H1 (cell line): ENCODE results near the gene ALG9. TPM values are rescaled to one million over a fixed set of nuclear protein-coding genes. Genes with fewer than 3 reads are reported as not detected.

Experiments used
- CTCF ChIA-PET: fragments of 300-600 bp; sonication (Branson Sonifier 250); formaldehyde crosslinking; loops from one replicate; lab custom pipeline; 2021; ENCODE audit not compliant: partially characterized antibody; lab: Charles Lee
- POLR2A ChIA-PET: fragments of 300-600 bp; sonication (Branson Sonifier 250); formaldehyde crosslinking; loops from one replicate; lab custom pipeline; 2021; ENCODE audit warnings: inconsistent platforms; ENCODE audit not compliant: partially characterized antibody; lab: Charles Lee
- DNase-seq, 2 experiments: peaks; one replicate each; pipeline versions ENCODE4 v3.0.0 to v3.0.0-alpha.2; 2010 to 2022; ENCODE audit warnings: low spot score in 2 of 2, low read depth in 1 of 2, mixed read lengths in 1 of 2
- FAIRE-seq: peaks from 2 replicates; lab custom pipeline; 2011; peaks lifted over from hg19 to GRCh38; lab: Jason Lieb, UNC
- H2AFZ ChIP-seq: 2 replicates; pipeline ENCODE4 v1.8.1; 2012; ENCODE audit warnings: low read length, inconsistent platforms
- H2AK5ac ChIP-seq: 2 replicates; pipeline ENCODE4 v1.6.1; 2013; ENCODE audit warnings: low read depth, low read length
- H2BK120ac ChIP-seq: replicated peaks from 2 replicates; pipeline ENCODE3; 2013; ENCODE audit warnings: low read depth, low read length, inconsistent platforms
- H2BK12ac ChIP-seq: 2 replicates; pipeline ENCODE4 v1.6.1; 2013; ENCODE audit warnings: low read depth, low read length
- H2BK15ac ChIP-seq: 2 replicates; pipeline ENCODE4 v1.6.1; 2013; ENCODE audit warnings: low read length
- H2BK20ac ChIP-seq: 2 replicates; pipeline ENCODE4 v1.6.1; 2013; ENCODE audit warnings: low read length
- H2BK5ac ChIP-seq: 2 replicates; pipeline ENCODE4 v1.6.1; 2013; ENCODE audit warnings: low read depth, low read length
- H3K14ac ChIP-seq: 2 replicates; pipeline ENCODE4 v1.6.1; 2013; ENCODE audit warnings: inconsistent platforms; ENCODE audit not compliant: insufficient read length
- H3K18ac ChIP-seq: 2 replicates; pipeline ENCODE4 v1.6.1; 2013; ENCODE audit warnings: low read length; ENCODE audit errors: extremely low read depth
- H3K23ac ChIP-seq: 2 replicates; pipeline ENCODE4 v1.6.1; 2013; ENCODE audit warnings: inconsistent platforms; ENCODE audit not compliant: insufficient read length
- H3K23me2 ChIP-seq: 2 replicates; pipeline ENCODE4 v1.6.1; 2013; ENCODE audit warnings: low read depth, low read length
- H3K27ac ChIP-seq: 2 replicates; pipeline ENCODE4 v1.6.1; 2011; ENCODE audit warnings: low read depth, low read length, inconsistent platforms
- H3K27me3 ChIP-seq, 4 experiments: replicated peaks in 1 of 4; 1 replicate in 1 of 4; 2 replicates in 3 of 4; pipeline versions ENCODE4 v1.6.1 to v1.8.1; 2011 to 2013; ENCODE audit warnings: low read length in 3 of 4, mild to moderate bottlenecking in 3 of 4, inconsistent platforms in 2 of 4, mixed read lengths in 2 of 4, moderate library complexity in 1 of 4; ENCODE audit not compliant: control insufficient read depth in 3 of 4, insufficient read depth in 3 of 4; ENCODE audit errors: extremely low read depth in 1 of 4
- H3K36me3 ChIP-seq, 4 experiments: 2 replicates each; pipeline versions ENCODE4 v1.6.1 to v1.8.1; 2011 to 2013; ENCODE audit warnings: mild to moderate bottlenecking in 4 of 4, low read length in 3 of 4, moderate library complexity in 2 of 4, control low read depth in 1 of 4, inconsistent platforms in 1 of 4; ENCODE audit not compliant: insufficient read depth in 4 of 4, control insufficient read depth in 2 of 4
- H3K4ac ChIP-seq: replicated peaks from 2 replicates; pipeline ENCODE3; 2013; ENCODE audit warnings: low read length, low read depth, mixed read lengths, inconsistent platforms; ENCODE audit not compliant: insufficient read length
- H3K4me1 ChIP-seq, 4 experiments: replicated peaks in 1 of 4; 1 replicate in 1 of 4; 2 replicates in 3 of 4; pipeline versions ENCODE4 v1.6.1 to v1.8.1; 2011 to 2013; ENCODE audit warnings: low read length in 3 of 4, inconsistent platforms in 2 of 4, mixed read lengths in 1 of 4; ENCODE audit not compliant: insufficient read depth in 4 of 4, control insufficient read depth in 3 of 4
- H3K4me2 ChIP-seq, 2 experiments: 2 replicates each; pipeline versions ENCODE4 v1.6.1 to v1.8.1; 2011 to 2013; ENCODE audit warnings: low read depth in 2 of 2, low read length in 2 of 2, control low read depth in 1 of 2, inconsistent platforms in 1 of 2, mild to moderate bottlenecking in 1 of 2; ENCODE audit not compliant: insufficient read depth in 1 of 2
- H3K4me3 ChIP-seq, 4 experiments: fragments of 200-600, 300-600 bp in 1 of 4; sonication (generic), shearing (Covaris generic), sonication (Bioruptor Twin) in 1 of 4; 2 replicates each; pipeline versions ENCODE4 v1.5.1 to v1.8.1; 2011 to 2016; ENCODE audit warnings: low read length in 4 of 4, low read depth in 3 of 4, control low read depth in 2 of 4, inconsistent platforms in 2 of 4, mild to moderate bottlenecking in 2 of 4, mixed read lengths in 1 of 4, moderate library complexity in 1 of 4; ENCODE audit not compliant: insufficient read depth in 2 of 4; ENCODE audit errors: extremely low read depth in 1 of 4
- H3K56ac ChIP-seq: replicated peaks from 2 replicates; pipeline ENCODE3; 2013; ENCODE audit warnings: low read depth, mild to moderate bottlenecking, mixed read lengths, low read length, inconsistent platforms; ENCODE audit not compliant: insufficient read length
- H3K79me1 ChIP-seq: 2 replicates; pipeline ENCODE4 v1.6.1; 2013; ENCODE audit warnings: low read depth, low read length, control low read depth
- H3K79me2 ChIP-seq, 2 experiments: 2 replicates each; pipeline versions ENCODE4 v1.6.1 to v1.8.1; 2012 to 2013; ENCODE audit warnings: low read length in 2 of 2, mild to moderate bottlenecking in 2 of 2, inconsistent platforms in 1 of 2; ENCODE audit not compliant: insufficient read depth in 2 of 2, control insufficient read depth in 1 of 2
- H3K9ac ChIP-seq, 4 experiments: replicated peaks in 1 of 4; 1 replicate in 1 of 4; 2 replicates in 3 of 4; pipeline versions ENCODE4 v1.6.1 to v1.8.1; 2011 to 2013; ENCODE audit warnings: low read depth in 3 of 4, low read length in 3 of 4, control low read depth in 2 of 4, mild to moderate bottlenecking in 2 of 4, moderate library complexity in 2 of 4, inconsistent platforms in 1 of 4; ENCODE audit errors: extremely low read depth in 1 of 4
- H3K9me3 ChIP-seq, 2 experiments: 2 replicates each; pipeline versions ENCODE4 v1.6.1 to v1.8.1; 2012 to 2013; ENCODE audit warnings: mild to moderate bottlenecking in 2 of 2, moderate library complexity in 2 of 2, control low read depth in 1 of 2, inconsistent platforms in 1 of 2, low read depth in 1 of 2, low read length in 1 of 2, mixed read lengths in 1 of 2; ENCODE audit not compliant: insufficient read depth in 2 of 2
- H4K20me1 ChIP-seq, 2 experiments: replicated peaks in 1 of 2; 2 replicates each; pipeline versions ENCODE3 to v1.8.1; 2011 to 2013; ENCODE audit warnings: inconsistent platforms in 2 of 2, low read length in 2 of 2, mild to moderate bottlenecking in 1 of 2; ENCODE audit not compliant: insufficient read depth in 2 of 2, control insufficient read depth in 1 of 2
- H4K5ac ChIP-seq: 2 replicates; pipeline ENCODE4 v1.6.1; 2013; ENCODE audit warnings: low read length, low read depth, mixed read lengths, inconsistent platforms; ENCODE audit not compliant: insufficient read length
- H4K8ac ChIP-seq: 2 replicates; pipeline ENCODE4 v1.8.0; 2013; ENCODE audit warnings: mild to moderate bottlenecking, moderate library complexity, low read length, inconsistent platforms; ENCODE audit not compliant: insufficient read depth; ENCODE audit errors: extremely low read depth
- H4K91ac ChIP-seq: replicated peaks from 2 replicates; pipeline ENCODE3; 2013; ENCODE audit warnings: low read length, mixed read lengths, inconsistent platforms; ENCODE audit not compliant: insufficient read length
- CREB1 ChIP-seq: IDR thresholded peaks from 2 replicates; pipeline ENCODE4 v1.6.1; 2012; ENCODE audit warnings: inconsistent platforms
- JUN ChIP-seq: IDR thresholded peaks from 2 replicates; pipeline ENCODE4 v1.6.1; 2011; ENCODE audit warnings: low read depth, mild to moderate bottlenecking, improper control_type of control experiment, low read length
- PHF8 ChIP-seq: fragments of 200-600 bp; sonication (generic); conservative IDR thresholded peaks from 2 replicates; pipeline ENCODE4 v1.7.1; 2012; ENCODE audit warnings: low read depth, mild to moderate bottlenecking, inconsistent platforms, low read length, moderate library complexity
- TEAD4 ChIP-seq: IDR thresholded peaks from 2 replicates; pipeline ENCODE4 v1.6.1; 2012; ENCODE audit warnings: low read depth, low read length, inconsistent platforms, mixed read lengths
- YY1 ChIP-seq: IDR thresholded peaks from 2 replicates; pipeline ENCODE4 v1.6.1; 2011; ENCODE audit warnings: low read depth, mild to moderate bottlenecking, low read length
- WGBS, 2 experiments: shearing (Covaris generic) in 1 of 2; methylation state at CpG; one replicate each; pipeline versions ENCODE4 v1.1.6 to v1.1.7; 2013 to 2015; ENCODE audit warnings: low lambda C conversion rate in 2 of 2, mixed read lengths in 2 of 2, inconsistent platforms in 1 of 2, low coverage in 1 of 2, missing lambda C conversion rate in 1 of 2; ENCODE audit not compliant: insufficient replicate concordance in 2 of 2, insufficient coverage in 1 of 2, insufficient read length in 1 of 2; ENCODE audit errors: extremely low coverage in 1 of 2, missing lambda C conversion rate in 1 of 2; 5-methylcytosine and 5-hydroxymethylcytosine counted together
- polyA plus RNA-seq, 7 experiments: library from polyadenylated mRNA; depleted of rRNA in 3 of 7; stranded (reverse) in 5 of 7; unstranded in 2 of 7; fragments of >200 nt in 5 of 7; fragments of 200-250 nt in 2 of 7; gene quantifications; 1 replicate in 5 of 7; 2 replicates in 1 of 7; 4 replicates in 1 of 7; pipeline versions ENCODE4 v1.2.1 to v1.2.3, GENCODE V29; 2011 to 2013; ENCODE audit warnings: missing spikeins in 2 of 7, mixed read lengths in 2 of 7
- total RNA-seq: library from RNA; stranded (reverse); fragmentation: NEBNext Ultra II Directional; extraction: Animal tissue kit (Norgen Biotek cat#: 25700); gene quantifications from 2 replicates; pipeline ENCODE4 v1.2.1, GENCODE V29; 2021
- TF ChIP-seq, protein P1 (sequence below): IDR thresholded peaks from 2 replicates; pipeline ENCODE4 v1.6.1; 2011; ENCODE audit warnings: low read depth, mild to moderate bottlenecking, low read length; ENCODE audit not compliant: insufficient read depth

The ALG9 gene
- total and polyA plus RNA-seq, 2 of the 8 experiments (the other 6 are each of a cell fraction or from before 2014, with no cell fraction given), result 23.5 to 24.5 TPM

- DNase-seq (no peak), FAIRE-seq (no peak)
- no peak overlapping the region for H2AFZ ChIP-seq
- POLR2A ChIA-PET, result no interaction called here
- no peak overlapping the region for H2BK12ac ChIP-seq
- H3K4me3 ChIP-seq, result no peak overlapping the region
- H3K4me2 ChIP-seq, result no peak overlapping the region
- H3K27me3 ChIP-seq, result no peaks in the 10 kb centered on the region
- H3K23me2 ChIP-seq, result no peaks in the 10 kb centered on the region
- H3K56ac ChIP-seq, result no peak overlapping the region
- no peak overlapping the region for H4K5ac ChIP-seq
- H4K91ac ChIP-seq, result no peak overlapping the region
- H3K9me3 ChIP-seq, result no peaks in the 10 kb centered on the region
- no peak overlapping the region for H3K9ac ChIP-seq
- no peak overlapping the region for H3K14ac ChIP-seq
- H3K36me3 ChIP-seq, result no peaks in the 10 kb centered on the region; a peak in 2 of 8 replicates
- no peak overlapping the region for H4K8ac ChIP-seq
- 88% methylated on average over 1 of the region's 1 CpG; no CpG with 5 or more reads in 1 of the 2 experiments for WGBS, 2 experiments
- H3K4ac ChIP-seq, result no peak overlapping the region
- CTCF ChIA-PET, result interaction anchor here (0.6 to 1.3 kb wide), 3 partner anchors 60 to 235 kb away, joined by 3 to 6 read pairs (median 3); no protein-coding TSS in a partner anchor
- H2BK20ac ChIP-seq, result no peak overlapping the region
- no peak overlapping the region for H2AK5ac ChIP-seq
- H4K20me1 ChIP-seq, result no peaks in the 10 kb centered on the region
- H3K18ac ChIP-seq, result no peak overlapping the region
- no peaks in the 10 kb centered on the region for H3K79me2 ChIP-seq
- H3K79me1 ChIP-seq, result no peaks in the 10 kb centered on the region
- H3K4me1 ChIP-seq, result peaks cover 0 to 7% (median 3%) of the 10 kb centered on the region in 4 experiments; a peak in 2 of 7 replicates
- H2BK5ac ChIP-seq, result no peak overlapping the region
- no peak overlapping the region for H2BK120ac ChIP-seq
- no peak overlapping the region for H3K27ac ChIP-seq
- no peak overlapping the region for H2BK15ac ChIP-seq
- H3K23ac ChIP-seq, result no peak overlapping the region
- no peak for TF ChIP-seq YY1
- no peak for TF ChIP-seq JUN
- TF ChIP-seq CREB1, result no peak
- TF ChIP-seq, protein P1, sequence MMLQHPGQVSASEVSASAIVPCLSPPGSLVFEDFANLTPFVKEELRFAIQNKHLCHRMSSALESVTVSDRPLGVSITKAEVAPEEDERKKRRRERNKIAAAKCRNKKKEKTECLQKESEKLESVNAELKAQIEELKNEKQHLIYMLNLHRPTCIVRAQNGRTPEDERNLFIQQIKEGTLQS, result no peak
- no peak for TF ChIP-seq PHF8
- TF ChIP-seq TEAD4, result no peak
Observed at GRCh38 chr11:111836721-111837120, 34.7 kb downstream of the ALG9 start.
